ENCODE measurements around the gene HLA-DRB5.
"Not testable (repeated sequence)": the region's sequence is repeated elsewhere in the genome, so short reads cannot be mapped to it uniquely, and the experiment has no call there.

The HLA-DRB5 gene

DNA sequence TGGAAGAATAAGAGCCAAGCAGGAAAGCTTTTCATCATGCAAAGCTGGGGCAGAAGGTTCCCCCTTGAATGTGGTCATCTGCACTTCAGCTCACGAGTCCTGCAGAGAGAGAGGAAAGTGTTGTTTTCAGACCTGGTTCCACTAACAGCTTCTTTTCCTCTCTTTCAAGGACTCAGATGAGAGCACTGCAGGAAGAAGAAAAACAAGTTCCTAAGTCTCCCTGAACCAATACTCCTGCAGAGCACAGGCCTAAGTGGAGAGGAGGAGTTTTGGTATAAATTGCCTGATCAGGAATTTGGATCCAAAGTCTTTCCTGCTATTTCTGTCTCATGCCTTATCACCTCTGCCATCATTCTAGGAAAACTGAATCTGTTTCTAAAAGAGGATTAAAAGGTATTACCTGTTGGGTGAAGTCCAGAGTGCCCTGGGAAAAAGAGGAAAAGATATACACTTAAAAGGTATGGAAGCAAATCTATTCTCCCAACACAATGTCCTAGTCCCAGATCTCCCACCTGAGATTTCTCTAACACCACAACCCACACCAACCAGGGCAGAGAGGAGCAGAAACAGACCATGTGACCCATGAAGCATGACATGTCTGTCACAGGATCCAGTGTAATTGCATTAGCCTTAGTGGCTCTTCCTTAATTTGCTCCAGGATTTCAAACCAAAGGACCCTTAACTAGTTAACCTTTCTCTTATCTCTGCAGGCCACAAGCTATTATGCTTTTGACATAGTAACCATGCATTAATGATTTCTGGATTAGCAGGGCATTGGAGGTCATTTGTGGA, 12.2 kb downstream of the HLA-DRB5 start:
- DNase-seq = no peak

- DNase-seq = no peak
Observed at GRCh38 chr6:32501016-32501415, 29.1 kb downstream of the HLA-DRB5 start.

DNA sequence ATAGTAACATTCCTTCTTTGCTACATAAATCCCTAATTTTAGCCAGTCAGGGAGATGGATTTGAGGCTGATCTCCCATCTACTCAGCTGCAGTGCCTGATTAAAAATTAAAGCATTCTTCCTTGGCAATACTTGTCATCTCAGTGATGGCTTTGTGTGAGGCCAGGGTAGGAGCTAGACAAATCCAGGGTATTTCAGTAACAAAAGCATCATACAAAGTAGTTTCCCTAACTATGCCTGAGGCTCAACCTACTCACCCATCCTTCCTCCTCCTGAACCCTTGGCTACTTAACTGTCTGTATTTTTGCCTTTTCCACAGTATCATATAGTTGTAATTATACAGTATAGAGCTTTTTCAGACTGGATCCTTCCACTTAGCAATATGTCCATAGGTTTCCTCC, 37.7 kb downstream of the HLA-DRB5 start:
- no peak for DNase-seq

DNA sequence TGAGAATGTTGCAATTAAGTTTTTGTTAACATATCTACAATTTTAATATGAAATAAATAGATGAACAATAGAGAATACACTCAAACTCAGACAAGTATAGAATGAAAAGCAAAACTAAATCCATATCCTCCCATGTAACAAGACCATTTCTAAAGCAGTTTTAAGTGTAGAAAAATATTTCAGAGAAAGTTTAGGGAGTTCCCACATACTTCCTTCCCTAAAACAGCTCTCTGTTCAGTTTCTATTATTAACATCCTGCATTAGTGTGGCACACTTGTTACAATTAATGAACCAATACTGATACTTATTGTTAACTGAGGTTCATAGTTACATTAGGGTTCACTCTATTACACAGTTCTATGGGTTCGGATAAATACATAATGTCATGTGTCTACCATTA, 38.4 kb downstream of the HLA-DRB5 start:
- no peak for DNase-seq

GRCh38 chr6:32488083-32488482, 42.0 kb downstream of the HLA-DRB5 start:
- DNase-seq = no peak

GRCh38 chr6:32484614-32484998, 45.5 kb downstream of the HLA-DRB5 start:
- DNase-seq = no peak

DNA sequence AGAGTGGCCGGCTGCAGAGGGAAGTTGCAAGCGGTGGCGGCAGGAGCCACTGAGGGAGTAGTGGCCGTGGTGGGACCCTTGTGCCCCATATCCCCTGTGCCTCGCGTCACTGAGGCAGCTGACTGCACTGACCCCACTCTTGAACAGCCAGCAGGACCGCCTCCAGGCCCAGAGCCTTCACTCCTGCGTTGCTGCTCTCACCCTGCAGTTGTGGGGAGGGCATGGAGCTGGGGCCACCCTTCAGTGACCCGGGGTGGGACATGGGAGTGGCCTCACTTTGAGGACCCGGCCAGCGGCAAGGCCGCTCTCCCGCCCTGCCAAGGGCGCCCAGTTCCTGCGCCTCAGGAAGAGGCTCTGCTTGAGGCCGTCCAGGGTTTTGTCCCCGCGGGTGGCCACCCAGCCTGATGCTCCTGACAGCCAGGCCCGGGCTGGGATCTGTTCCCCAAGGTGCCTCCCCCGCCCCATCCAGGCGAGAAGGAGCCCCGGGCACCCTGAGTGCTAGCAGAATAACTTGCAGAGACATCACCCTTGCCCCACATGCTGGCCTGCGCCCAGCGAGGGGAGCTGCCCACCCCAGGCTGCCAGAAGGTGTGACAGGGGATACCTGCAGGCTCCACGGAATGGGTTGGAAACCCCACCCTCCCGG, 46.0 kb downstream of the HLA-DRB5 start:
- DNase-seq = no peak

- DNase-seq = no peak
Observed at GRCh38 chr6:32475392-32476206, 54.5 kb downstream of the HLA-DRB5 start.

DNA sequence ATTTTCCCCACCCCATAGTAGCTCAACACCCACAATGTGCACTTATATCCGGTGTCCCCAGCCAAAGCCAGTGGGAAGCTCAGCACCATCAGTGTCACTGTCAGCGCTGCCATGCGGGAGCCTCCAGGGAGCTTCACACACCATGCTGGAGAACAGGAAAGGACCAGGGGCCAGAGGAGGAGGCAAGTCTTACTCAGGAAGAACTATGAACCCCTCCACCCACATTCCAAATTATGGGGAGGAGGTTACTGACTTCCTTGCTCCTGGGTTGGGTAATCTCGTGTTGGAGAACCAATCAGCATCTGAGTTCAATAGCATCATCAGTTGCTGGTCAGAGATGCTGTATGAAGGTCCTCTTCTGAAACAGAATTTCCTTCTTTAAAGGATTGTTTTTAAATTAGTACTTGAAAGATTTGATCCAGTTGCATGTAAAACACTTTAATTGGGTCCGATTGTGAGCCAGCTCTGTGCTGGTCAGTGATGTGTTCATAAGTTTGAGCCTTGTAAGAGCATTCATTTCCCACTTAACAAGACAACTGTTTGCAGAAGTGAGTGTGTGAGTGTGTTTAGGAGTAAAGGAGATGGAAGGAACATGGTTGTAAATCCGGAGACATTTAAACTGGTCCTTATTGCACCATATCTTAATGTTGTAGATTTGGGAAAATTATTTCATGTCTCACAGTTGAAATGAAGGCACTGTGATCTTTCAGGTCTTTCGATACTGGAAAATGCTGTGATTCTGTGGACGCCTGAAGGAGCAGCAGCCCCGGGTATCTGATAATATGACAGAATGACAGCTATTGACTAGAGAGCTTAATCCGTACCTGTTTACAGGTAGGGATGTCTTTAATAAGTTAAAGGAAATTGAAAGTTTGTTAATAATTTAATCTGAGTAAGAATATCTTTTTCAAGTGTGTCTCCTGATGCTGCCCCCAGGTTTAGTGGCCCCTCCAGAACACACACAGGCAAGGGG, 56.4 kb downstream of the HLA-DRB5 start:
- DNase-seq = peak in 2 of 51 donors; percentile 1 to 4

GRCh38 chr6:32472781-32473375, 57.2 kb downstream of the HLA-DRB5 start:
- DNase-seq = no peak

GRCh38 chr6:32467743-32468503, 62.2 kb downstream of the HLA-DRB5 start:
- DNase-seq = not testable (repeated sequence)
